T-helper 22 cell (primary cell): ENCODE measurements around the gene MINAR1.

ENCODE experiments used
- DNase-seq: peaks from one replicate; pipeline ENCODE4 v3.0.0-alpha.2; 2020; ENCODE audit warnings: low read depth

Gene MINAR1

GRCh38 chr15:79463781-79464270, 31.7 kb downstream of the MINAR1 start:
- DNase-seq: no peak

GRCh38 chr15:79466488-79466887, 34.4 kb downstream of the MINAR1 start:
- DNase-seq: no peak

GRCh38 chr15:79467865-79468586, 35.9 kb downstream of the MINAR1 start:
- DNase-seq: no peak

GRCh38 chr15:79472446-79472845, 40.3 kb downstream of the MINAR1 start:
- DNase-seq: no peak

- no peak for DNase-seq
Observed at GRCh38 chr15:79474252-79474651, 42.1 kb downstream of the MINAR1 start.

GRCh38 chr15:79475306-79475705, 43.2 kb downstream of the MINAR1 start:
- no peak for DNase-seq

GRCh38 chr15:79478108-79478507, 46.0 kb downstream of the MINAR1 start:
- no peak for DNase-seq

GRCh38 chr15:79479616-79480015, 47.5 kb downstream of the MINAR1 start:
- DNase-seq: no peak

GRCh38 chr15:79481793-79482192, 49.7 kb downstream of the MINAR1 start:
- DNase-seq: no peak
